GM12873 (cell line): Measurements from ENCODE around the gene FBXW2.

Experiments used
- CTCF ChIP-seq: IDR thresholded peaks from 2 replicates; pipeline ENCODE4 v1.5.1; 2012; ENCODE audit warnings: low read depth, mild to moderate bottlenecking, moderate library complexity, low read length, control low read depth; ENCODE audit not compliant: insufficient read depth; ENCODE audit errors: missing control alignments

Gene FBXW2

GRCh38 chr9:120710110-120710981 is 82.9 kb downstream of the FBXW2 start:
- TF ChIP-seq CTCF = no peak

GRCh38 chr9:120708526-120709224 is 84.5 kb downstream of the FBXW2 start:
- no peak for TF ChIP-seq CTCF

GRCh38 chr9:120707170-120707569 is 86.0 kb downstream of the FBXW2 start:
- no peak for TF ChIP-seq CTCF
